ENCODE results near the gene KCNJ9. TPM values are rescaled to one million over a fixed set of nuclear protein-coding genes. Genes with fewer than 3 reads are reported as not detected.

The KCNJ9 gene
- total and polyA plus RNA-seq, 7 experiments from 2014 or later: 0.06 to 0.08 TPM; not detected in 5

DNA sequence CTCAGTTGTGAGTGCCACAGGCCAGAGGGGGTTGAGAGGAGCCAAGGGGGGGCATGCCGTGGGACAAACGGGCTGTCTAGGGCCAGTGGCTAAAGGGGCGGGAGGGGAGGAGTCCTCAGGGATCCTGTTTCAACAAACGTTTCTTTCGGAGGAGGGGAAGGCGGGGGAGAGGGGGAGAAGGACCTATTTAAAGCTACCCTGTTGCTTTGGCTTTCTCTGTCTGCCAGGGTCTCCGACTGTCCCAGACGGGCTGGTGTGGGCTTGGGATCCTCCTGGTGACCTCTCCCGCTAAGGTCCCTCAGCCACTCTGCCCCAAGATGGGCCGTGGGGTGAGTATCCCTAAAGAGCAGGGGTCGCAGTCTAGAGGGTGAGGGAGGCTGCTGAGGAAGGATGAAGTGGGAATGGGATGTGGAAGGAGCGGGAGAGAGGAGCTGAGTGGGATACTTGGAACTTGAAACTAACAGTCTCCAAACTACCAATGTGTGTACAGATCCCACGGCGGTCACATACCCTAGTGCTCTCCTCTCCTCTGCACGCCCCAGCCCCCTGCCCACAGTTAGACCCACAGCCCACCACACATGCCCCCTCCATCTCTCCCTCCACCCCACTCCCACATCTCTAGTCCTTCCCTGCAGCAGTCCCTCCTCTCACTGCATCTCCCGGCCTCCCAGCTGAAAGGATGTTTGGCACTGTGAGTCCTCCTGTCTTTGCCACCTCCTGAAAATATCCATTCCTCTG lies 34.4 kb downstream of the KCNJ9 start, which contains the start of gene ATP1A2:
ATP1A2 (plus strand) TSS at position 215 of the 738 bp plus-strand sequence; CDS start at position 318, 103 bp downstream.
- POLR2A ChIA-PET: interaction anchor here (0.6 kb wide), 1 partner anchor 50 kb away, joined by 3 read pairs; no protein-coding TSS in a partner anchor
- H3K27me3 ChIP-seq (ENCODE audit: control insufficient read depth in 2 of 2, insufficient read depth in 2 of 2, low read length in 2 of 2): no peaks in the 10 kb centered on the region

DNA sequence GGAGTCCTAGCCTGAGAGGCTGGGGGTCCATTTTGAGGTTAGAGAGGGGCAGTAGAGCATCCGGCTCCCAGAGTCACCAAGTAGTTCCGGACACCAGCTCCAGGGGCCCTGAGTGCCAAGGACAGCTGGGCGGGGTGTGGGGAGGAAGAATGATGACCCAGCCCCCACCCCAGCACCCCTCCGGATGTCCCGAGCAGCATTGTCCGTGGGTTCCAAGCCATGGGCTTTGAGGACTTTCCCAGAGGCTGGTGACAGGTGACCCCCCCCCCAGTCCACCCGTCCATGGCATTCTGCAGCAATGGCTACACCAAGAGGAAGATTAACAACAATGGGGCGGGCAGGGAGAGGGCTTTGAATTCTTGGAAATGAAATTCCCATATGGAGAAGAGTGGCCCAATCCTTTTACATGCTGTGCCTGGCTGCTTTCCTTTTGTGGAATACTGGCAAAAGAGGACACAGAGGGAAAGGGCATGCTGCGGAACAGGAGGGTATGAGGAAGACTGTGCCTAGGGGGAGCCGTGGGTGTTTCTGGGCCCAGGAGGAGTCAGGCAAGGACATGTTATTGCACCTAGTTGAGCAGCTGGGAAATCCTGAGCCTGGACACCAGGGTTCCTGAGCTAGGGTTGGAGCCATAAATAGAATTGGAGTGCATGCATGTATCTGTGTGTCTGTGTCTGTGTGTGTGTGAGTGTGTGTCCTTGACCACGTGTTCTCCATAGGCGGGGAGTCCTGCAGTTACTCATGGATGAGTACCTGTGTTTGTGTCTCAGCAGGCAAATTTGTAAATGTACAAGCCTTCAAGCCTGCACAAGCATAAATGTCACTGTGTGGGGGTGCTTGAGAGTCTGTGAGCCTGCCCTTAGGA lies 35.2 kb downstream of the KCNJ9 start:
- DNase-seq (no peak), ATAC-seq (no peak)
- Mint-ChIP-seq H3K9me3 (no peaks in the 10 kb centered on the region), H3K4me3 (no peak overlapping the region), H3K36me3 (peaks cover 0 to 4% (median 0%) of the 10 kb centered on the region in 5 donors), H3K27ac (no peak overlapping the region), H3K27me3 (peaks cover 4 to 17% (median 11%) of the 10 kb centered on the region in 5 donors), H3K4me1 (no peaks in the 10 kb centered on the region)
- POLR2A ChIA-PET: interaction anchor here (0.6 kb wide), 1 partner anchor 49 kb away, joined by 3 read pairs; no protein-coding TSS in a partner anchor
- Histone ChIP-seq H3K27ac (ENCODE audit: low read depth, low read length) (no peak overlapping the region), H3K4me3 (ENCODE audit: low read length) (no peak overlapping the region), H3K4me1 (ENCODE audit: control insufficient read depth in 2 of 2, insufficient read depth in 2 of 2, low read length in 2 of 2) (no peaks in the 10 kb centered on the region), H3K36me3 (ENCODE audit: control insufficient read depth in 2 of 3, insufficient read depth in 3 of 3, low read length in 3 of 3) (no peaks in the 10 kb centered on the region), H3K9me3 (ENCODE audit: control insufficient read depth in 2 of 3, low read length in 3 of 3) (no peaks in the 10 kb centered on the region), H3K27me3 (ENCODE audit: control insufficient read depth in 2 of 2, insufficient read depth in 2 of 2, low read length in 2 of 2) (no peaks in the 10 kb centered on the region)
- intact Hi-C loops (cut with micrococcal nuclease): no loop called here
- CTCF ChIA-PET: no interaction called here

More for the DNA sequence above, 34.4 kb downstream of the KCNJ9 start, which contains the start of gene ATP1A2:
- intact Hi-C loops (cut with micrococcal nuclease): no loop called here
- no peak for ATAC-seq
- no peak within 1 kb of the TSS for H3K27ac ChIP-seq (ENCODE audit: low read depth, low read length)
- peaks cover 0 to 4% (median 0%) of the 10 kb centered on the region in 5 donors for H3K36me3 Mint-ChIP-seq
- no peak within 1 kb of the TSS for H3K4me3 Mint-ChIP-seq
- DNase-seq: no peak
- H3K9me3 ChIP-seq (ENCODE audit: control insufficient read depth in 2 of 3, low read length in 3 of 3): no peaks in the 10 kb centered on the region
- H3K9me3 Mint-ChIP-seq: no peaks in the 10 kb centered on the region
- CTCF ChIA-PET: no interaction called here
- no peaks in the 10 kb centered on the region for H3K4me1 ChIP-seq (ENCODE audit: control insufficient read depth in 2 of 2, insufficient read depth in 2 of 2, low read length in 2 of 2)
- H3K27me3 Mint-ChIP-seq: peaks cover 5 to 23% (median 13%) of the 10 kb centered on the region in 5 donors
- peaks cover 0 to 1% (median 0%) of the 10 kb centered on the region in 7 donors for H3K4me1 Mint-ChIP-seq
- H3K27ac Mint-ChIP-seq: peak within 1 kb of the TSS in 1 of 9 donors; percentile 15
- H3K4me3 ChIP-seq (ENCODE audit: low read length): no peak within 1 kb of the TSS
- no peaks in the 10 kb centered on the region for H3K36me3 ChIP-seq (ENCODE audit: control insufficient read depth in 2 of 3, insufficient read depth in 3 of 3, low read length in 3 of 3)

DNA sequence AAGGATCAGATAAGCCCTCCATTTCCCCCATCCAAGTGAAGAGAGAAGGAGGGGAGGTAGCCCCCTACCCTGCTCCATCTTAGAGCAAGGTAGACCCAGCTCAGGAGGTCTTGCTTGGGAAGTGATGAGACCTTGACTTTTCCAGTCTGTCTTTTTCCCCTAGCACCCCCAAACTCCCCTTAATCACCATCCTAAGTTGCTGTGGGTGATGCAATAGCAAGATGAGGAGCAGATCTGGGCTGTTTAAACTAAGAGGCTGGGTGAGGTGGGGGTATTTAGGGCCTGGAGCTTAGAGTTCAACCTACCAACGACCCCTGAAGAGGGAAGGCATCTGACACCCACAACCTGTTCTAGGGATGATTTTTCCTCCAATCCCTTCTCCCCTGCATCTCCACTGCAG lies 36.0 kb downstream of the KCNJ9 start:
- Histone ChIP-seq H3K9me3 (ENCODE audit: control insufficient read depth in 2 of 3, low read length in 3 of 3) (no peaks in the 10 kb centered on the region), H3K4me1 (ENCODE audit: control insufficient read depth in 2 of 2, insufficient read depth in 2 of 2, low read length in 2 of 2) (no peaks in the 10 kb centered on the region), H3K36me3 (ENCODE audit: control insufficient read depth in 2 of 3, insufficient read depth in 3 of 3, low read length in 3 of 3) (no peaks in the 10 kb centered on the region), H3K27me3 (ENCODE audit: control insufficient read depth in 2 of 2, insufficient read depth in 2 of 2, low read length in 2 of 2) (no peaks in the 10 kb centered on the region), H3K27ac (ENCODE audit: low read depth, low read length) (no peak overlapping the region), H3K4me3 (ENCODE audit: low read length) (no peak overlapping the region)
- Mint-ChIP-seq H3K27ac (no peak overlapping the region), H3K4me1 (no peaks in the 10 kb centered on the region), H3K27me3 (peaks cover 4 to 17% (median 12%) of the 10 kb centered on the region in 5 donors), H3K36me3 (peaks cover 0 to 4% (median 0%) of the 10 kb centered on the region in 5 donors), H3K9me3 (no peaks in the 10 kb centered on the region), H3K4me3 (no peak overlapping the region)
- no peak for DNase-seq
- ChIA-PET CTCF (no interaction called here), POLR2A (no interaction called here)
- intact Hi-C loops (cut with micrococcal nuclease): no loop called here
- ATAC-seq: no peak

DNA sequence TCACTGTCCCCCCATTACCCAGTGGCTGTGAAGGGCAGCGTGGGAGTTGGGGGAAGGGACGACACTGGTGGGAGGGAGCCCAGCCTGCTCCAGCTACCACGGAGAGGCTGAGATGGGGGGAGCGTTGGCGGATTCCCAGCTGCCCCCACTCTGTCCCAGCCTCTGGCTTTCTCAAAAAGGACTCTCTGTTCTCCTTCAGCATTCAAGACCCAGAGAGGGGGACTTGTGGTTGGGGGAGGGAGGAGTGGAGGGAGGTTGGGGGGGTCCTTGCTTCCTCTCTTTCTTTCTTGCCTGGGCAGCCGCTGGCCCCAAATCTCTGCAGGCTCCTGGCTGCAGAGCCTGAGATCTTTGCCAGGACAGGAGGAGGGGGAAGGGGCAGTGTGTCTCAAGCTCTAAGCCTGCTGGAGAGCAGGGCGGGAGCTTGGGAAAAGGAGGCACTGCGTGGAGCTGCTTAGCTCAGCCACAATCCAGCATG lies 36.4 kb downstream of the KCNJ9 start:
- Mint-ChIP-seq H3K9me3 (no peaks in the 10 kb centered on the region), H3K27ac (no peak overlapping the region), H3K27me3 (peaks cover 4 to 17% (median 13%) of the 10 kb centered on the region in 5 donors), H3K4me3 (no peak overlapping the region), H3K36me3 (peaks cover 0 to 4% (median 0%) of the 10 kb centered on the region in 5 donors), H3K4me1 (no peaks in the 10 kb centered on the region)
- Histone ChIP-seq H3K27me3 (ENCODE audit: control insufficient read depth in 2 of 2, insufficient read depth in 2 of 2, low read length in 2 of 2) (no peaks in the 10 kb centered on the region), H3K4me1 (ENCODE audit: control insufficient read depth in 2 of 2, insufficient read depth in 2 of 2, low read length in 2 of 2) (no peaks in the 10 kb centered on the region), H3K36me3 (ENCODE audit: control insufficient read depth in 2 of 3, insufficient read depth in 3 of 3, low read length in 3 of 3) (no peaks in the 10 kb centered on the region), H3K9me3 (ENCODE audit: control insufficient read depth in 2 of 3, low read length in 3 of 3) (no peaks in the 10 kb centered on the region), H3K4me3 (ENCODE audit: low read length) (no peak overlapping the region), H3K27ac (ENCODE audit: low read depth, low read length) (no peak overlapping the region)
- intact Hi-C loops (cut with micrococcal nuclease): no loop called here
- ATAC-seq (no peak), DNase-seq (no peak)
- ChIA-PET POLR2A (no interaction called here), CTCF (no interaction called here)

DNA sequence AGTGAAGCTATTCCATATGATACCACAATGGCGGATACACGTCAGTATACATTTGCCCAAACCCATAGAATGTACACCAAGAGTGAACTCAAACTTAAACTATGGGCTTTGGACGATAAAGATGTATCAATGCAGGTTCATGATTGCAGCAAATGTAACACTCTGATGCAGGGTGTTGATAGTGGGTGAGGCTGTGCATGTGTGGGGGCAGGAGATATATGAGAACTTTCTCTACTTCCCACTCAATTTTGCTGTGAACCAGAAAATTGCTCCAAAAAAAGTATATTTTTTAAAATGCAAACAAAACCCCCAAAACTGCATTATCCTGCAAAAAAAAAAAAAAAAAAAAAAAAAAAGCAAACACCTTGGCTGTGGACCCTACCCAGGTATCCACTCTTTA lies 37.6 kb downstream of the KCNJ9 start:
- H3K4me1 Mint-ChIP-seq: no peaks in the 10 kb centered on the region
- intact Hi-C loops (cut with micrococcal nuclease): no loop called here
- no peak overlapping the region for H3K4me3 Mint-ChIP-seq
- H3K36me3 Mint-ChIP-seq: peaks cover 0 to 4% (median 0%) of the 10 kb centered on the region in 5 donors
- H3K9me3 Mint-ChIP-seq: no peaks in the 10 kb centered on the region
- peaks cover 4 to 17% (median 13%) of the 10 kb centered on the region in 5 donors for H3K27me3 Mint-ChIP-seq
- DNase-seq (no peak), ATAC-seq (no peak)
- no peaks in the 10 kb centered on the region for H3K36me3 ChIP-seq (ENCODE audit: control insufficient read depth in 2 of 3, insufficient read depth in 3 of 3, low read length in 3 of 3)
- H3K4me1 ChIP-seq (ENCODE audit: control insufficient read depth in 2 of 2, insufficient read depth in 2 of 2, low read length in 2 of 2): no peaks in the 10 kb centered on the region
- H3K27ac Mint-ChIP-seq: no peak overlapping the region
- no peak overlapping the region for H3K4me3 ChIP-seq (ENCODE audit: low read length)
- H3K27ac ChIP-seq (ENCODE audit: low read depth, low read length): no peak overlapping the region
- H3K27me3 ChIP-seq (ENCODE audit: control insufficient read depth in 2 of 2, insufficient read depth in 2 of 2, low read length in 2 of 2): no peaks in the 10 kb centered on the region
- ChIA-PET CTCF (no interaction called here), POLR2A (no interaction called here)
- H3K9me3 ChIP-seq (ENCODE audit: control insufficient read depth in 2 of 3, low read length in 3 of 3): no peaks in the 10 kb centered on the region

DNA sequence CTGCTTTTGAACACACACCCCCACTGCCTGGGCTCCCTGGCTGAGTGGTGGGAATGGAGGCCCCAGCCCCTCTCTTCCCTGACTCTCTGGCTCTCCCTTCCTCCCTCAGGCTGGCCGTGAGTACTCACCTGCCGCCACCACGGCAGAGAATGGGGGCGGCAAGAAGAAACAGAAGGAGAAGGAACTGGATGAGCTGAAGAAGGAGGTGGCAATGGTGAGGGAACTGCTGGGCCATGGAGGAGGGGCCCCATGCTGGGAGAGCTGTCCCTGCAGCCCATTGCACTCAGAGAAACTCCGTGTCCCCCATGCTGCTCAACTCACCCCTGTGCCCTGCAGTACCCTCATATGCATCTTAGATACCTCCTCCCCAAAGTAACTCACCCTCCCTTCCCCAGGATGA lies 39.5 kb downstream of the KCNJ9 start:
- ChIA-PET POLR2A (no interaction called here), CTCF (no interaction called here)
- no peaks in the 10 kb centered on the region for H3K4me1 Mint-ChIP-seq
- H3K27ac ChIP-seq (ENCODE audit: low read depth, low read length): no peak overlapping the region
- H3K27ac Mint-ChIP-seq: no peak overlapping the region
- no peaks in the 10 kb centered on the region for H3K27me3 ChIP-seq (ENCODE audit: control insufficient read depth in 2 of 2, insufficient read depth in 2 of 2, low read length in 2 of 2)
- no peaks in the 10 kb centered on the region for H3K9me3 Mint-ChIP-seq
- no peak overlapping the region for H3K4me3 Mint-ChIP-seq
- no peak overlapping the region for H3K4me3 ChIP-seq (ENCODE audit: low read length)
- ATAC-seq: no peak
- no peaks in the 10 kb centered on the region for H3K36me3 ChIP-seq (ENCODE audit: control insufficient read depth in 2 of 3, insufficient read depth in 3 of 3, low read length in 3 of 3)
- H3K36me3 Mint-ChIP-seq: peaks cover 0 to 4% (median 0%) of the 10 kb centered on the region in 5 donors
- no peak for DNase-seq
- no peaks in the 10 kb centered on the region for H3K4me1 ChIP-seq (ENCODE audit: control insufficient read depth in 2 of 2, insufficient read depth in 2 of 2, low read length in 2 of 2)
- H3K9me3 ChIP-seq (ENCODE audit: control insufficient read depth in 2 of 3, low read length in 3 of 3): no peaks in the 10 kb centered on the region
- H3K27me3 Mint-ChIP-seq: peaks cover 0 to 15% (median 13%) of the 10 kb centered on the region in 5 donors
- intact Hi-C loops (cut with micrococcal nuclease): no loop called here

Measured in naive thymus-derived CD4-positive, alpha-beta T cell (primary cell).